RKO (cell line): Measurements from ENCODE around the gene CTDSPL2.
"Not testable (repeated sequence)": the region's sequence is repeated elsewhere in the genome, so short reads cannot be mapped to it uniquely, and the experiment has no call there.

Experiments used
- DNase-seq: peaks from one replicate; pipeline ENCODE4 v3.0.0-alpha.2; 2016; ENCODE audit warnings: low spot score

Gene CTDSPL2

DNA sequence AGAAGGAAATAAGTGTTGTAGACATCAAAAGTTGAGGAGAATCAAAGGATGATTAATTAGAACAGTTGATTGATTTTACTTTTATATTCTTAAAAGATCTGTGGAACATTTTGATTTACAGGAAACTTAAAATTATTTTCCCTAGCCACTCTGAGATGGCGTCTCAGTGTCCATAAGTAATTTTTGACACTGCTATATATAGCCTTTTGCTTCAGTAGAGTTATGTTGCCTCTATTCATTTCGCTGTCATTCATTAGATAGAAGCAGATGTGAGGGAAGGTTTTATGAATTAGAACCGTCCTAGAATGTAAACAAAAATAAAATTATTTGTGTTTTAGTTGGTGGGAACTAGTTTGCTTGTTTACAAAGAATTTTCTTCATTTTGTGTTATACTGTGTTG is 58.5 kb downstream of the CTDSPL2 start:
- no peak for DNase-seq

GRCh38 chr15:44489464-44489863 is 62.0 kb downstream of the CTDSPL2 start:
- peak; percentile 76 for DNase-seq

GRCh38 chr15:44490622-44491021 is 63.2 kb downstream of the CTDSPL2 start:
- DNase-seq, result no peak

GRCh38 chr15:44492040-44492439 is 64.6 kb downstream of the CTDSPL2 start:
- DNase-seq, result no peak

- DNase-seq, result no peak
Measured at GRCh38 chr15:44492672-44493071, 65.2 kb downstream of the CTDSPL2 start.

DNA sequence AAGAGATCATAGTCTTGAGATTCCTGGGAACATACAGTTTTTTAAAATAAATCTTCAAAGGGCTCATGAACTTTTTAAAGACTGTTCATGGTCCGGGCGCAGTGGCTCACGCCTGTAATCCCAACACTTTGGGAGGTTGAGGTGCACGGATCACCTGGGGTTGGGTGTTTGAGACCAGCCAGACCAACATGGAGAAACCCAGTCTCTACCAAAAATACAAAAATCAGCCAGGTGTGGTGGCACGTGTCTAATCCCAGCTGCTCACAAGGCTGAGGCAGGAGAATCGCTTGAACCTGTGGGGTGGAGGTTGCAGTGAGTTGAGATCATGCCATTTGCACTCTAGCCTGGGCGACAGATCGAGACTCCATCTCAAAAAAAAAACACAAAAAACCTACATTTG is 68.1 kb downstream of the CTDSPL2 start:
- DNase-seq, result no peak

DNA sequence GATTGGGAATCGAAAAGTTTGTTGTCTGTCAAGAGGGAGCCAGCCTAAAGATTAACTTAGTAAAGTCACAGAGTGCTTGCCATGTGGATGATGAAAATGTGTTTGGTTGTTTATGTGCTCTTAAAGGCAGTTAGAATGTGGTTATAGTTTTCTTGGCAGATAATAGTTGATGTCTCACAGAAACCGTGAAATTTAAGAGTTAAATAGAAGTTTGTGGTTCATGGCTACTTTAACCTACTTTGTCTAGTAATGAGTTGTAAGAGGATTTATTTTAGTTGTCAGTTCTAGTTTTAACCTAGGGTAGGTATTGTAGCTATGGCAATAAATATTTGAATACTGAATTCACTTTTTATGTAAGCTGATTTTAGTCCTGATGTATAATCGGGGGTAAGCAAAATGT is 73.1 kb downstream of the CTDSPL2 start:
- DNase-seq, result no peak

- peak; percentile 78 for DNase-seq
Measured at GRCh38 chr15:44501768-44502366, 74.4 kb downstream of the CTDSPL2 start.

GRCh38 chr15:44516436-44516835 is 89.0 kb downstream of the CTDSPL2 start:
- no peak for DNase-seq

GRCh38 chr15:44519537-44519936 is 92.1 kb downstream of the CTDSPL2 start:
- DNase-seq, result no peak

DNA sequence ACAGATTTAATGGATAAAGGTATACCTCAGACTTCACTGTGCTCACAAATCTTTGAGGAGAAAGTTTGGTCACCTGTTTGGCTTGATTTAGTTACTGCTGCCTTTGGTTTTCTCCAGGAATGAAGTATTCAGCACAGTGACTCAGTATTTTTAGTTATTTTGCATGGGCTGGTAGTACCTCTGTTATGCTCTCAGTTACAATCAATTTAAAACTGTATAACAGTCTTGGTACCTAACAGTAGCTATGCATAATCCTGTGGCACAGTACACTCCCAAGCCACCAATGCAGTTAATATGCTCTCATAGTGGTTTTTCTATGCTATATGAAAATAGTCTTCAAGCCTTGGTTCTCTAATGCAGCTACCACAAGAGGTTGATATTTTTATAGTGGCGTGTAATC is 97.6 kb downstream of the CTDSPL2 start:
- DNase-seq, result no peak

GRCh38 chr15:44527241-44527640 is 99.8 kb downstream of the CTDSPL2 start:
- DNase-seq, result no peak

DNA sequence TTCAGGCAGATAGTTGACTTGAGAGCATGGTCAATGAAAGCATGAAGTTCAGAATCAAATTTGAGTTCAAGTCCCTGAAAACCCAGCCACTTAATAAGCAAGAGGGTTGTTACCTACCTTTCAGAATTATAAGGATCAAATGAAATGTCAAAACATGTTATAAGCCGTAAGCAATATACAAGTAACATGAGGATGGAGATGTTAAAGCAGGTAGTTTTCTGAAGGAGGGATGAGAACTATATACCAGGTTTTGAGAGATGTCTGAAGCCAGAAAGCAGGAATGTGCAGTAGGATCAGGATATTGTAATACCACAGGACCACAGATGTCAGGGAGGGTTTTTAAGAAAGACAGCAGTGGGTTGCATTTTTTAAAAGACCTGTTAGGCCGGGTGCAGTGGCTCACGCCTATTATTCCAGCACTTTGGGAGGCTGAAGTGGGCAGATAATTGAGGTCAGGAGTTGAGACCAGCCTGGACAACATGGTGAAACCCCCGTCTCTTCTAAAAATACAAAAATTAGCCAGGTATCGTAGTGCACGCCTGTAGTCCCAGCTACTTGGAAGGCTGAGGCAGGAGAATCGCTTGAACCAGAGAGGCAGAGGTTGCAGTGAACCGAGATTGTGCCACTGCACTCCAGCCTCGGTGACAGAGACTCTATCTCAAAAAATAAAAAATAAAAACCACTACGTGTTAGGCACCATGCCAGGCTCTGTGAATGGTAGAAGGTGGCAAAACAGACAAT is 102.6 kb downstream of the CTDSPL2 start:
- no peak for DNase-seq

GRCh38 chr15:44530653-44531052 is 103.2 kb downstream of the CTDSPL2 start:
- no peak for DNase-seq

DNA sequence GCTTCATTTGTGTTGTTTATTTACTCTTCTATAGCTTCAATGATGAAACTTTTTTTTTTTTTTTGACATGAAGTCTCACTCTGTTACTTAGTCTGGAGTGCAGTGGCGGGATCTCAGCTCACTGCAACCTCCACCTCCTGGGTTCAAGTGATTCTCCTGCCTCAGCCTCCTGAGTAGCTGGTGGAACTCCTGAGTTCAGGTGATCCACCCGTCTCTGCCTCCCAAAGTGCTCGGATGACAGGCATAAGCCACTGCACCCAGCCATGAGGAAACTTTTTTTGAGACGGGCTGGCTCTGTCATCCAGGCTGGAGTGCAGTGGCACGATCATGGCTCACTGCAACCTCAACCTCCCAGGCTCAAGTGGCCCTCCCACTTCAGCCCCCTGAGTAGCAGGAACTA is 104.8 kb downstream of the CTDSPL2 start:
- DNase-seq, result not testable (repeated sequence)

DNA sequence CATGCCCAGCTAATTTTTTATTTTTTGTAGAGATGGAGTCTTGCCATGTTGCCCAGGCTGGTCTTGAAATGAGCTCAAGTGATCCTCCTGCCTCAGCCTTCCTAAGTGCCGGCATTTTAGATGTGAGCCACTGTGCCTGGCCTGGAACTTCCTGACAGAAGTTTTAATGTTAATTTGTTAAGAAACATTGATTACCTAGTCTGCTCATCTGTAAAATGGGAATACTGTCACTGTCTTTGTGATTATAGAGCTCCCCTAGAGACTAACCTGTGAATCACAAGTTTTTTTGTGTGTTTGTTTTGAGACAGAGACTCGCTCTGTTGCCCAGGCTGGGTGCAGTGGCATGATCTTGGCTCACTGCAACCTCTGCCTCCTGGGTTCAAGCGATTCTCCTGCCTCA is 105.3 kb downstream of the CTDSPL2 start:
- DNase-seq, result peak; percentile 27

DNA sequence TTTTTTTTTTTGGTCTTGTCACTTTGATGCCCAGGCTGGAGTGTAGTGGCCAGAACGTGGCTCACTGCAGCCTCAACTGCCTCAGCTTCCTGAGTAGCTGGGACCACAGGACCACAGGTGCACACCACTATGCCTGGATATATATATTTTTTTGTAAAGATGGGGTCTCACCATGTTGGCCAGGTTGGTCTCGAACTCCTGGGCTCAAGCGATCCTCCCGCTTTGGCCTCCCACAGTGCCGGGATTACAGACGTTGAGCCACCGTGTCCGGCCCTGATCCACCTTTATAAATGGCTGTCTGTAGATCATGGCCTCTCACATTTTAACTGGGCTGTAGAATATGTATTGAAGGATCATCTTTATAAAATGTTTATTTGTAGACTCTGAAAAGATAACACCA is 107.7 kb downstream of the CTDSPL2 start:
- no peak for DNase-seq

- peak; percentile 49 for DNase-seq
Measured at GRCh38 chr15:44535523-44536301, 108.3 kb downstream of the CTDSPL2 start.

DNA sequence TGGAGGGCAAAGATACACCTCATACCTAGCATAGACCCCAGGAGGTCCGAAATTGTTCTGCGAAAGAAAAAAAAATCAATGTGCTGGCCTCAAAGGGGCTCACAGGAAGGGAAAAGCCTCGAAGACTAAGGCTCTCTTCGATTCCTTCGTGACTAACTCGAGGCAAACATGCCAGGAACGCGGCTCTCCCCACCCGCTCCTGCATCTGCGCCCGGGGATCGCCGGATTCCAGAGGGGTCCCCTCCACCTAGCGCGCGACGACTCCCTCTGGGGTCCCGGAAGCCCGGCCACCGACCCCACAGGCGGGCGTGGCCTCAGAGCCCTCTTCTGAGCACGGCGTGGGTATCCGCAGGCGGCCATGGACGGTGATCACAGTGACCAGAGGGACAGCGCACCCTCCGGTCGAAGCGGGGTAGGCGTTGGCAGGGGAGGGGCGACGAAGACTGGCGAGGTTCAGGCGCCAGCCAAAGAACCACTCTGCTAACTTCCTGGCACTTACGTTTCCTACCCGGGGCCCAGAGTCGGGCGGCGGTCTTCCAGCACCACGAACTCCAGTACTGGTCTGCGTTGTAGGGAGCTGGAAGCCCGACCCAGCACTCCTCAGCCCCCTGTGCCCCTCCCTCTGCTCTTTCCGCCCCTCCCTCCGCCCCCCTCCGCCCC is 109.0 kb downstream of the CTDSPL2 start:
- peak; percentile 89 for DNase-seq

GRCh38 chr15:44536962-44537734 is 109.7 kb downstream of the CTDSPL2 start, which contains the start of gene EIF3J:
Gene EIF3J, plus strand, starts transcription at chr15:44537147. Its CDS starts 48 bp downstream, at chr15:44537195.
- DNase-seq, result peak; percentile 98

GRCh38 chr15:44537735-44538240 is 110.4 kb downstream of the CTDSPL2 start:
- DNase-seq, result peak; percentile 45
